Right ventricle myocardium superior (tissue), 1 donor: ENCODE measurements around the gene RAB11A. TPM values are rescaled to one million over a fixed set of nuclear protein-coding genes. Genes with fewer than 3 reads are reported as not detected.

ENCODE experiments used
- ATAC-seq: fragments of 200-7000 bp; cut with Tn5 transposase; one replicate; pipeline ENCODE4 v1.9.1; 2020; ENCODE audit warnings: mild to moderate bottlenecking; ENCODE audit not compliant: poor library complexity
- DNase-seq: peaks from one replicate; pipeline ENCODE4 v3.0.0-alpha.2; 2020
- intact Hi-C: fragments of 100-400 bp; cut with DNase I; formaldehyde crosslinking; loops from one replicate; pipeline ENCODE4 v1.11.2; 2022
- total RNA-seq: library from RNA; stranded (reverse); fragmentation: NEBNext Ultra II Directional; extraction: Animal tissue kit (Norgen Biotek cat#: 25700); gene quantifications from one replicate; pipeline ENCODE4 v1.2.1, GENCODE V29; 2021
- donor health status: DM: no; HTN: yes; CAD: no; lungs with severe emphysema.

RAB11A gene
- total RNA-seq, 1 donor from 2014 or later, result 142 TPM

- intact Hi-C loops, result no loop called here
- DNase-seq, result no peak
- ATAC-seq, result no peak
These were observed 41.0 kb downstream of the RAB11A start for GRCh38 chr15:65910341-65910740.

GRCh38 chr15:65912235-65912634 lies 42.9 kb downstream of the RAB11A start:
- no peak for ATAC-seq
- DNase-seq, result no peak
- intact Hi-C loops, result no loop called here

DNA sequence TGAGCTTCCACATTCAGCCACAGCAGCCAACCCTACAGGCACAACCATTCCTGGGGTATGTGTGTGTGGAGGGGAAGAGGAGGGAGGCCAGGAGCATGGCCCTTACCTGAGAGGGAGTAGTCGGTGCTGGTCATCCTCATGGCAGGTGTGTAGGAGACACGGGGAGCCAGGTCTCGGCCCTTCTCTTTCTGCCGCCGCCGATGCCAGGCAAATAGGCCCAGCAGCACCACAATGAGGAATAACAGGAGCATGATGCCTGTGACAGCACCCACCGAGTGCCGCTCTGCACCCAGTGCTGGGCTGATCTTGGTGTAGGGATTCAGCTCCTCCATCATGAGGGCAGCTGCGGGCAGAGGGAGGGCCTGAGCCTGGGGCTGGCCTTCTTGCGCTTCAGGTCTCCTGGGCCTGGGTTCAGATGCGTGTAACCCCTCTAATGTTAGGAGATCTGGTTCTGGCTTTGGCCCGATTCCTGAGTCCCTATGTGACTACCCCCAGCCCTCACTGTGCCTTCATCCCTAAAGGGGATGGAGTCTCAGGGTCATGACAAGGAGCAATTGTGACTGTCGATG lies 44.4 kb downstream of the RAB11A start:
- intact Hi-C loops, result no loop called here
- ATAC-seq (no peak), DNase-seq (no peak)

DNA sequence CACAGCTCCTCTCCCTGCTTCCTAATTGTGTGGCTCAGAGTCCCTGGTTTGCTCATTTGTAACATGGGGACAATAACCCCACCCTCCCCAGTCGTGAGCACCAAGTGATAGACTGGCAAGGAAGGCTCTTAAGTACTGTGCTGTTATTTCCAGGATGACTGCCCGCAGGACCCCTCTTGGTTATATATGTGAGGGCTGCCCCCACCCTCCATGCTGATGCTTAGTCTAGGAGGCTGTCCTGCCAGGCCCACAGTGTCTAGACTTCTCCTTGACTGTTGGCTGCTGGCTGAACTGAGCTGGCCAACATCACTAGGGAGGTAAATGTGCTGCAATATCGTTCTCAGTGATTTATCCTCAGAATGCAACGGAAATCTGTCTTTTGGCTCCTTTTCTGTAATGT lies 45.1 kb downstream of the RAB11A start:
- intact Hi-C loops, result no loop called here
- DNase-seq (no peak), ATAC-seq (no peak)

DNA sequence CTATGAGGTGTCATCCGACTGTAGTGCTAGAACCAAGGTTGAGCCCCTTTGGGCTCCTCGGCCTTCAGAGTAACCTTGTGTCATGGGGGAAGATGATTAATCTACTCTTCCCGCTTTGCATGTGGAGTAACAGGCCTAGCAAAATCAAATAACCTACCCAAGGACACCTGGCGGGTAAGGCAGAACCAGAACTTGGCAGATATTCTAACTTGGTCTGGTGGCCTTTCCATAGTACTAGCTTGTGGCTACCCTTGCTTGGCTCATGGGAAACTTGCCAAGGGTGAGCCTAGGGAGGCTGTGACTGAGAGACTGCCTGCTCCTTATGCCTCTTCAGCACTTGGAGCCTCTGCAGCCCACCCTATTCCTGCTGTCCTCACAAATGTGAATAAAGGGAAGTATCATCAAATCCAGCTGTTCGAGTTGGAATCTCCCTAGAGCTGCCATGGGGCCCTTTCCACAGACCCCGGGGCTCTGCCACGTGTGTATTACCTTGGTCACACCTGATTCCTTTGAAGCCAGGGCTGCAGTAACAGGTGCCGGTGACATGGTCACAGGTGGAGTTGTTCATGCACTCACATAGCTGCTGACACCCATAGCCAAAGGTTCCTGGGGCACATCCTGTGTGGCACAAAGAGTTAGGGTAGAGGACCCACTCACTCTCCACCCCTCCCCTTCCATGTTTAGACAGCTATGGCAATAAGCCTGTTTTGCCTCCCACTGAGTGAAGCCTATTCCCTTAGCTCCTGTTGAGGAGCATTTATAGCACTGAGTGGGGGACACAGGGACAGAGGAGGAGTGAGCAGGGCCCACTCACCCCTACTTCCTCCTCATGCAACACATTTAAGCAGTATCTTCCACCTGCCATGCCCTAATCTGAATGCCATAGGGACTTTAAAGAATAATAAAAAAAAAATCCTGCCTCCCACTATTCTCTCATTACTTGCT lies 46.0 kb downstream of the RAB11A start:
- intact Hi-C loops, result loop anchor here (5.0 kb wide), 1 partner anchor 377 kb away; the partner anchor contains the start of gene DIS3L
- ATAC-seq, result no peak
- DNase-seq, result no peak

DNA sequence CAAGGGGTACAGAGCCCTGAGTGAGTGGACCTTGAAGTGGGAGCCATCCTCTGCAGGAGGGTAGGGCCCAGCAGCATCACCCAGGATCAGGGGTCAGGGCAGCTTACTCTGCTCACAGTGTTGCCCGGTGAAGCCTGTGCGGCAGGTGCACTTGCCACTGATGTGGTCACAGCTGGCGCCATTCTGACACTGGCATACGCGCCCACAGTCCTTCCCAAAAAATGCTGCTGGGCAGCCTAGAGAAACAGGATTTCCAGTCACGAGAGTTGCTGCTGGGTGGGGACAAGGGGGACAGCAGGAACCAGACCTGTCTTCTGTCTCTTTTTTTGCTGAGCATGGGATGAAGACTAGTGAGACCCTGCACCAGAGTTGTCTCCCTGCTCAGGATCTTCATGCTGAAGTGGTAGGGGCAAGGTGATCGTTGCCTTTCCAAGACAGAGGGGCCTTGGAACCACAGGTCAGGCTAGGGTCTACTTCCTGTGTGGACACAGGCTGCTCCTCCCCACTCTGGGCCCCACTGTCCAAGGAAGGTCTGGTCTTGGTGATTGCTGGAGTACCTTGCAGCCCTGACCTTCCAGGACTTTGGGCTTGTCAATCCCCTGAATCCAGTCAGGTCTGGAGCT lies 46.9 kb downstream of the RAB11A start:
- intact Hi-C loops, result loop anchor here (5.0 kb wide), 1 partner anchor 376 kb away; the partner anchor contains the start of gene DIS3L
- DNase-seq (no peak), ATAC-seq (peak; percentile 12)

GRCh38 chr15:65916664-65917406 lies 47.5 kb downstream of the RAB11A start:
- ATAC-seq (peak; percentile 92), DNase-seq (peak; percentile 72)
- intact Hi-C loops, result loop anchor here (5.0 kb wide), 1 partner anchor 375 kb away; the partner anchor contains the start of gene DIS3L

DNA sequence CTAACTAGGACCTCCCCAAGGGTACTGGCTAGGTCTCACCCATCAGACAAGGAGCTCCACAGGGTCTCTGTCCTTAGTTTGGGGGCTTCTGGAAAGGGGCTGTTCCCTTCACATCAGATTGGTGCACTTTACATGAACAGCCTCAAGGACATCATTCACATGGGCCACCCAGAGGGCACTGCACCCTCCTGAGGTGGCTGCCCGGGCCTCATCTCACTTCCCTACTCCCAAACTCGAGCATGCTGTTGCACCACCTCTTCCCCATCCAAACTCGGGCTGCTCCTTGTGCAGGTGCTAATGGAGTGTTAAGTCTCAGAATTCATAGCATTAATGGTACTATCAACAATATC lies 48.1 kb downstream of the RAB11A start:
- no peak for ATAC-seq
- no peak for DNase-seq
- intact Hi-C loops, result loop anchor here (5.0 kb wide), 1 partner anchor 375 kb away; the partner anchor contains the start of gene DIS3L

DNA sequence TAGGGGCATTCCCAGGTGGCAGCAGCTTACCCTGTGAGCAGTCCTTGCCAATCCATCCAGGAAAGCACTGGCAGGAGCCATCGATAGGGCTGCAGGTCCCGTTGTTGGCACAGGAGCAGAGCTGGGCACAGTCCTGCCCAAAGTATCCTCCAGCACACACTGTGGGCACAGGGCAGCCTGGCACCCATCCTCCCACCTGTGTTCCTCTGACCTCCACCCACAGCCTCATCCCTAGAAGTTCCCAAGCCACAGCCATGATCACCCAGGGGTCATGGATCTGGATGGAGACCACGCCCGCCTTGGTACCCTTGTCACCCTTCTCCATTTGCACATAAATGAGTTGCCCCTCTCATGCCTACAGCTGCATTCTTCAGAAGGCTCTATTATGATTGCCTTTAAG lies 48.6 kb downstream of the RAB11A start:
- DNase-seq, result no peak
- intact Hi-C loops, result loop anchor here (5.0 kb wide), 1 partner anchor 374 kb away; the partner anchor contains the start of gene DIS3L
- no peak for ATAC-seq

- DNase-seq (no peak), ATAC-seq (no peak)
- intact Hi-C loops, result loop anchor here (5.0 kb wide), 1 partner anchor 374 kb away; the partner anchor contains the start of gene DIS3L
These were observed 49.1 kb downstream of the RAB11A start for GRCh38 chr15:65918357-65918920.

GRCh38 chr15:65918945-65919344 lies 49.7 kb downstream of the RAB11A start:
- ATAC-seq, result no peak
- DNase-seq, result no peak
- intact Hi-C loops, result loop anchor here (5.0 kb wide), 1 partner anchor 373 kb away; the partner anchor contains the start of gene DIS3L

- DNase-seq (no peak), ATAC-seq (no peak)
- intact Hi-C loops, result loop anchor here (5.0 kb wide), 1 partner anchor 373 kb away; the partner anchor contains the start of gene DIS3L
These were observed 50.1 kb downstream of the RAB11A start for GRCh38 chr15:65919353-65919752.

- ATAC-seq (no peak), DNase-seq (no peak)
- intact Hi-C loops, result no loop called here
These were observed 50.8 kb downstream of the RAB11A start for GRCh38 chr15:65920121-65920520.

GRCh38 chr15:65920825-65921309 lies 51.6 kb downstream of the RAB11A start:
- no peak for DNase-seq
- no peak for ATAC-seq
- intact Hi-C loops, result no loop called here

GRCh38 chr15:65921780-65922179 lies 52.5 kb downstream of the RAB11A start:
- intact Hi-C loops, result no loop called here
- DNase-seq (no peak), ATAC-seq (no peak)

DNA sequence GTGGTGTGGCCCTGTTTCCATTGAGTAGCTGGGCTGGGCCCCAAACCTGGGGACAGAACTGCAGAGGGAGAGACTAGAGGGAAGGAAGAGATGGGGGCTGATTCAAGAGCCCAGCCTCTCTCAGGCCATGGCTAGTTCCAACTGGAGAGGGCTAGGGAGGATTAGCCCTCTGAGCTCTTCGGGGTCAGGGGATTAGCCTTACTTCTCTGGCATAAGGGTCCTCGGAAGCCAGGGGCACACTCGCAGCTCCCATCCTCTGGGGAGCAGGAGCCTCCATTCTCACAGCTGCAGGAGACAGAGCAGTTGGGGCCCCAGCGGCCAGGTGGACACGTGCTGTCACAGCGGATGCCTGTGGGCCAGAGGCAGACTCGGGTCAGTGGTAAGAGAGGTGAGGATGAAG lies 53.3 kb downstream of the RAB11A start:
- intact Hi-C loops, result no loop called here
- no peak for DNase-seq
- no peak for ATAC-seq

GRCh38 chr15:65923264-65923663 lies 54.0 kb downstream of the RAB11A start:
- no peak for ATAC-seq
- intact Hi-C loops, result no loop called here
- DNase-seq, result no peak

- intact Hi-C loops, result no loop called here
- no peak for ATAC-seq
- DNase-seq, result no peak
These were observed 54.7 kb downstream of the RAB11A start for GRCh38 chr15:65924004-65924403.
